H1 (cell line): ENCODE results near the gene AFAP1L2. TPM values are rescaled to one million over a fixed set of nuclear protein-coding genes. Genes with fewer than 3 reads are reported as not detected.
A peak's percentile ranks its signal among the peaks of the same experiment; 100 is the strongest.

ENCODE experiments used
- CTCF ChIA-PET: fragments of 300-600 bp; sonication (Branson Sonifier 250); formaldehyde crosslinking; loops from one replicate; lab custom pipeline; 2021; ENCODE audit not compliant: partially characterized antibody; lab: Charles Lee
- POLR2A ChIA-PET: fragments of 300-600 bp; sonication (Branson Sonifier 250); formaldehyde crosslinking; loops from one replicate; lab custom pipeline; 2021; ENCODE audit warnings: inconsistent platforms; ENCODE audit not compliant: partially characterized antibody; lab: Charles Lee
- DNase-seq, 2 experiments: peaks; one replicate each; pipeline versions ENCODE4 v3.0.0 to v3.0.0-alpha.2; 2010 to 2022; ENCODE audit warnings: low spot score in 2 of 2, low read depth in 1 of 2, mixed read lengths in 1 of 2
- FAIRE-seq: peaks from 2 replicates; lab custom pipeline; 2011; peaks lifted over from hg19 to GRCh38; lab: Jason Lieb, UNC
- H2AFZ ChIP-seq: 2 replicates; pipeline ENCODE4 v1.8.1; 2012; ENCODE audit warnings: low read length, inconsistent platforms
- H2AK5ac ChIP-seq: 2 replicates; pipeline ENCODE4 v1.6.1; 2013; ENCODE audit warnings: low read depth, low read length
- H2BK120ac ChIP-seq: replicated peaks from 2 replicates; pipeline ENCODE3; 2013; ENCODE audit warnings: low read depth, low read length, inconsistent platforms
- H2BK12ac ChIP-seq: 2 replicates; pipeline ENCODE4 v1.6.1; 2013; ENCODE audit warnings: low read depth, low read length
- H2BK15ac ChIP-seq: 2 replicates; pipeline ENCODE4 v1.6.1; 2013; ENCODE audit warnings: low read length
- H2BK20ac ChIP-seq: 2 replicates; pipeline ENCODE4 v1.6.1; 2013; ENCODE audit warnings: low read length
- H2BK5ac ChIP-seq: 2 replicates; pipeline ENCODE4 v1.6.1; 2013; ENCODE audit warnings: low read depth, low read length
- H3K14ac ChIP-seq: 2 replicates; pipeline ENCODE4 v1.6.1; 2013; ENCODE audit warnings: inconsistent platforms; ENCODE audit not compliant: insufficient read length
- H3K18ac ChIP-seq: 2 replicates; pipeline ENCODE4 v1.6.1; 2013; ENCODE audit warnings: low read length; ENCODE audit errors: extremely low read depth
- H3K23ac ChIP-seq: 2 replicates; pipeline ENCODE4 v1.6.1; 2013; ENCODE audit warnings: inconsistent platforms; ENCODE audit not compliant: insufficient read length
- H3K23me2 ChIP-seq: 2 replicates; pipeline ENCODE4 v1.6.1; 2013; ENCODE audit warnings: low read depth, low read length
- H3K27ac ChIP-seq: 2 replicates; pipeline ENCODE4 v1.6.1; 2011; ENCODE audit warnings: low read depth, low read length, inconsistent platforms
- H3K27me3 ChIP-seq, 4 experiments: replicated peaks in 1 of 4; 1 replicate in 1 of 4; 2 replicates in 3 of 4; pipeline versions ENCODE4 v1.6.1 to v1.8.1; 2011 to 2013; ENCODE audit warnings: low read length in 3 of 4, mild to moderate bottlenecking in 3 of 4, inconsistent platforms in 2 of 4, mixed read lengths in 2 of 4, moderate library complexity in 1 of 4; ENCODE audit not compliant: control insufficient read depth in 3 of 4, insufficient read depth in 3 of 4; ENCODE audit errors: extremely low read depth in 1 of 4
- H3K36me3 ChIP-seq, 4 experiments: 2 replicates each; pipeline versions ENCODE4 v1.6.1 to v1.8.1; 2011 to 2013; ENCODE audit warnings: mild to moderate bottlenecking in 4 of 4, low read length in 3 of 4, moderate library complexity in 2 of 4, control low read depth in 1 of 4, inconsistent platforms in 1 of 4; ENCODE audit not compliant: insufficient read depth in 4 of 4, control insufficient read depth in 2 of 4
- H3K4ac ChIP-seq: replicated peaks from 2 replicates; pipeline ENCODE3; 2013; ENCODE audit warnings: low read length, low read depth, mixed read lengths, inconsistent platforms; ENCODE audit not compliant: insufficient read length
- H3K4me1 ChIP-seq, 4 experiments: replicated peaks in 1 of 4; 1 replicate in 1 of 4; 2 replicates in 3 of 4; pipeline versions ENCODE4 v1.6.1 to v1.8.1; 2011 to 2013; ENCODE audit warnings: low read length in 3 of 4, inconsistent platforms in 2 of 4, mixed read lengths in 1 of 4; ENCODE audit not compliant: insufficient read depth in 4 of 4, control insufficient read depth in 3 of 4
- H3K4me2 ChIP-seq, 2 experiments: 2 replicates each; pipeline versions ENCODE4 v1.6.1 to v1.8.1; 2011 to 2013; ENCODE audit warnings: low read depth in 2 of 2, low read length in 2 of 2, control low read depth in 1 of 2, inconsistent platforms in 1 of 2, mild to moderate bottlenecking in 1 of 2; ENCODE audit not compliant: insufficient read depth in 1 of 2
- H3K4me3 ChIP-seq, 4 experiments: fragments of 200-600, 300-600 bp in 1 of 4; sonication (generic), shearing (Covaris generic), sonication (Bioruptor Twin) in 1 of 4; 2 replicates each; pipeline versions ENCODE4 v1.5.1 to v1.8.1; 2011 to 2016; ENCODE audit warnings: low read length in 4 of 4, low read depth in 3 of 4, control low read depth in 2 of 4, inconsistent platforms in 2 of 4, mild to moderate bottlenecking in 2 of 4, mixed read lengths in 1 of 4, moderate library complexity in 1 of 4; ENCODE audit not compliant: insufficient read depth in 2 of 4; ENCODE audit errors: extremely low read depth in 1 of 4
- H3K56ac ChIP-seq: replicated peaks from 2 replicates; pipeline ENCODE3; 2013; ENCODE audit warnings: low read depth, mild to moderate bottlenecking, mixed read lengths, low read length, inconsistent platforms; ENCODE audit not compliant: insufficient read length
- H3K79me1 ChIP-seq: 2 replicates; pipeline ENCODE4 v1.6.1; 2013; ENCODE audit warnings: low read depth, low read length, control low read depth
- H3K79me2 ChIP-seq, 2 experiments: 2 replicates each; pipeline versions ENCODE4 v1.6.1 to v1.8.1; 2012 to 2013; ENCODE audit warnings: low read length in 2 of 2, mild to moderate bottlenecking in 2 of 2, inconsistent platforms in 1 of 2; ENCODE audit not compliant: insufficient read depth in 2 of 2, control insufficient read depth in 1 of 2
- H3K9ac ChIP-seq, 4 experiments: replicated peaks in 1 of 4; 1 replicate in 1 of 4; 2 replicates in 3 of 4; pipeline versions ENCODE4 v1.6.1 to v1.8.1; 2011 to 2013; ENCODE audit warnings: low read depth in 3 of 4, low read length in 3 of 4, control low read depth in 2 of 4, mild to moderate bottlenecking in 2 of 4, moderate library complexity in 2 of 4, inconsistent platforms in 1 of 4; ENCODE audit errors: extremely low read depth in 1 of 4
- H3K9me3 ChIP-seq, 2 experiments: 2 replicates each; pipeline versions ENCODE4 v1.6.1 to v1.8.1; 2012 to 2013; ENCODE audit warnings: mild to moderate bottlenecking in 2 of 2, moderate library complexity in 2 of 2, control low read depth in 1 of 2, inconsistent platforms in 1 of 2, low read depth in 1 of 2, low read length in 1 of 2, mixed read lengths in 1 of 2; ENCODE audit not compliant: insufficient read depth in 2 of 2
- H4K20me1 ChIP-seq, 2 experiments: replicated peaks in 1 of 2; 2 replicates each; pipeline versions ENCODE3 to v1.8.1; 2011 to 2013; ENCODE audit warnings: inconsistent platforms in 2 of 2, low read length in 2 of 2, mild to moderate bottlenecking in 1 of 2; ENCODE audit not compliant: insufficient read depth in 2 of 2, control insufficient read depth in 1 of 2
- H4K5ac ChIP-seq: 2 replicates; pipeline ENCODE4 v1.6.1; 2013; ENCODE audit warnings: low read length, low read depth, mixed read lengths, inconsistent platforms; ENCODE audit not compliant: insufficient read length
- H4K8ac ChIP-seq: 2 replicates; pipeline ENCODE4 v1.8.0; 2013; ENCODE audit warnings: mild to moderate bottlenecking, moderate library complexity, low read length, inconsistent platforms; ENCODE audit not compliant: insufficient read depth; ENCODE audit errors: extremely low read depth
- H4K91ac ChIP-seq: replicated peaks from 2 replicates; pipeline ENCODE3; 2013; ENCODE audit warnings: low read length, mixed read lengths, inconsistent platforms; ENCODE audit not compliant: insufficient read length
- BRCA1 ChIP-seq: IDR thresholded peaks from 2 replicates; pipeline ENCODE4 v1.6.1; 2012; ENCODE audit warnings: low read depth, low read length, improper control_type of control experiment
- CHD2 ChIP-seq: IDR thresholded peaks from 2 replicates; pipeline ENCODE4 v1.6.1; 2012; ENCODE audit warnings: low read length, improper control_type of control experiment
- JUND ChIP-seq: IDR thresholded peaks from 2 replicates; pipeline ENCODE4 v1.6.1; 2011; ENCODE audit warnings: mild to moderate bottlenecking, improper control_type of control experiment, low read length
- MAFK ChIP-seq: IDR thresholded peaks from 2 replicates; pipeline ENCODE4 v1.6.1; 2012; ENCODE audit warnings: low read depth, mild to moderate bottlenecking, improper control_type of control experiment, low read length
- PHF8 ChIP-seq: fragments of 200-600 bp; sonication (generic); conservative IDR thresholded peaks from 2 replicates; pipeline ENCODE4 v1.7.1; 2012; ENCODE audit warnings: low read depth, mild to moderate bottlenecking, inconsistent platforms, low read length, moderate library complexity
- POLR2A ChIP-seq, 2 experiments: IDR thresholded peaks; 1 replicate in 1 of 2; 2 replicates in 1 of 2; pipeline ENCODE4 v1.6.1; 2011; ENCODE audit warnings: low read depth in 2 of 2, low read length in 2 of 2, mild to moderate bottlenecking in 2 of 2; ENCODE audit errors: control extremely low read depth in 1 of 2
- SP4 ChIP-seq: IDR thresholded peaks from 2 replicates; pipeline ENCODE4 v1.6.1; 2012; ENCODE audit warnings: low read length, inconsistent platforms
- WGBS, 2 experiments: shearing (Covaris generic) in 1 of 2; methylation state at CpG; one replicate each; pipeline versions ENCODE4 v1.1.6 to v1.1.7; 2013 to 2015; ENCODE audit warnings: low lambda C conversion rate in 2 of 2, mixed read lengths in 2 of 2, inconsistent platforms in 1 of 2, low coverage in 1 of 2, missing lambda C conversion rate in 1 of 2; ENCODE audit not compliant: insufficient replicate concordance in 2 of 2, insufficient coverage in 1 of 2, insufficient read length in 1 of 2; ENCODE audit errors: extremely low coverage in 1 of 2, missing lambda C conversion rate in 1 of 2; 5-methylcytosine and 5-hydroxymethylcytosine counted together
- polyA plus RNA-seq, 7 experiments: library from polyadenylated mRNA; depleted of rRNA in 3 of 7; stranded (reverse) in 5 of 7; unstranded in 2 of 7; fragments of >200 nt in 5 of 7; fragments of 200-250 nt in 2 of 7; gene quantifications; 1 replicate in 5 of 7; 2 replicates in 1 of 7; 4 replicates in 1 of 7; pipeline versions ENCODE4 v1.2.1 to v1.2.3, GENCODE V29; 2011 to 2013; ENCODE audit warnings: missing spikeins in 2 of 7, mixed read lengths in 2 of 7
- total RNA-seq: library from RNA; stranded (reverse); fragmentation: NEBNext Ultra II Directional; extraction: Animal tissue kit (Norgen Biotek cat#: 25700); gene quantifications from 2 replicates; pipeline ENCODE4 v1.2.1, GENCODE V29; 2021
- TF ChIP-seq, protein P1 (sequence below): IDR thresholded peaks from 2 replicates; pipeline ENCODE4 v1.6.1; 2012; ENCODE audit warnings: inconsistent platforms

Gene AFAP1L2
- total and polyA plus RNA-seq, 2 of the 8 experiments (the other 6 are each of a cell fraction or from before 2014, with no cell fraction given) = 3.9 to 6.4 TPM

DNA sequence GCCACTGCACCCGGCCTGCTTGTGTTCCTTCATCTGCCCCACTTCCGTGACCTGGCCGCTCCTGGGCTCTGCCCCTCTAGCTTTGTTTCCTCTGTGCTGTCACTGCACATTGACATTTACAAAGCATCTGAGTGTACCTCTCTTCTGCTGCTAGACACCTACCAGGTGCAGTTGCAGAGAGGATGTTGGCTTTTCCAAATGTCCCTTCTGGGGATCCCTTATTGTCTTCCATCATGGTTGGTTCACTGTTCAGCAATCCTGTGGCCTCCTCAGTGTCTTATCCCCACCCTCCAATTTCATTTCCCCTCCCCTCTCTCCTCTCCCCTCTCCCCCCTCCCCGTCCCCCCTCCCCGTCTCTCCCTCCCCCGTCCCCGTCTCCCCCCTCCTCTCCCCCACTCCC, 151.4 kb downstream of the AFAP1L2 start:
- WGBS, 2 experiments = 88% methylated on average over 3 of the region's 7 CpGs; no CpG with 5 or more reads in 1 of the 2 experiments
- no peaks in the 10 kb centered on the region for H3K27me3 ChIP-seq
- H3K4me3 ChIP-seq = no peak overlapping the region

More for the DNA sequence above, 151.4 kb downstream of the AFAP1L2 start:
- H3K36me3 ChIP-seq = no peaks in the 10 kb centered on the region
- H2BK20ac ChIP-seq = no peak overlapping the region
- H4K20me1 ChIP-seq = no peaks in the 10 kb centered on the region
- no peak overlapping the region for H3K56ac ChIP-seq
- H3K79me2 ChIP-seq = no peaks in the 10 kb centered on the region
- no peak overlapping the region for H2BK5ac ChIP-seq
- H2BK120ac ChIP-seq = no peak overlapping the region
- no peak overlapping the region for H4K8ac ChIP-seq
- no peaks in the 10 kb centered on the region for H3K4me1 ChIP-seq
- H2BK15ac ChIP-seq = peak overlapping the region; percentile 40; the same call in 1 of the 2 replicates
- no peak overlapping the region for H3K9ac ChIP-seq
- TF ChIP-seq MAFK (no peak), SP4 (no peak), CHD2 (no peak), POLR2A (IDR thresholded peaks at IDR 0.05; ENCODE audit: control extremely low read depth in 1 of 2, low read depth in 2 of 2, low read length in 2 of 2) (no peak), PHF8 (no peak), JUND (no peak), BRCA1 (no peak)
- TF ChIP-seq, protein P1, sequence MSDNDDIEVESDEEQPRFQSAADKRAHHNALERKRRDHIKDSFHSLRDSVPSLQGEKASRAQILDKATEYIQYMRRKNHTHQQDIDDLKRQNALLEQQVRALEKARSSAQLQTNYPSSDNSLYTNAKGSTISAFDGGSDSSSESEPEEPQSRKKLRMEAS = no peak
- TF ChIP-seq, all 59 proteins: peak for 0
- no peak overlapping the region for H3K18ac ChIP-seq
- POLR2A ChIA-PET = no interaction called here
- CTCF ChIA-PET = interaction anchor here (0.6 to 1.0 kb wide), 2 partner anchors 69 to 135 kb away, joined by 3 read pairs; no protein-coding TSS in a partner anchor
- H3K27ac ChIP-seq = no peak overlapping the region
- H4K91ac ChIP-seq = no peak overlapping the region
- no peak overlapping the region for H3K4ac ChIP-seq
- no peaks in the 10 kb centered on the region; the same call in 1 of the 2 replicates for H3K79me1 ChIP-seq
- H3K14ac ChIP-seq = no peak overlapping the region
- no peak overlapping the region for H2BK12ac ChIP-seq
- H3K23me2 ChIP-seq = no peaks in the 10 kb centered on the region
- H3K4me2 ChIP-seq = no peak overlapping the region
- H4K5ac ChIP-seq = no peak overlapping the region
- no peak overlapping the region for H2AK5ac ChIP-seq
- FAIRE-seq (no peak), DNase-seq (no peak)
- H2AFZ ChIP-seq = no peak overlapping the region
- no peak overlapping the region for H3K23ac ChIP-seq
- 0 out of 4 replicates have a peak, but pooled peaks cover 0 to 2% of the 10 kb centered on the region in 2 experiments for H3K9me3 ChIP-seq
